Smooth muscle cell of trachea (primary cell): ENCODE measurements around the gene CSNK2A3. TPM values are rescaled to one million over a fixed set of nuclear protein-coding genes. Genes with fewer than 3 reads are reported as not detected.

Experiments
- total RNA-seq: library from RNA; depleted of rRNA; stranded (reverse); fragments of >200 nt; gene quantifications from 2 replicates; pipeline ENCODE4 v1.2.1, GENCODE V29; 2014

The CSNK2A3 gene
- total RNA-seq = 2.2 and 2.6 TPM in 2 replicates

DNA sequence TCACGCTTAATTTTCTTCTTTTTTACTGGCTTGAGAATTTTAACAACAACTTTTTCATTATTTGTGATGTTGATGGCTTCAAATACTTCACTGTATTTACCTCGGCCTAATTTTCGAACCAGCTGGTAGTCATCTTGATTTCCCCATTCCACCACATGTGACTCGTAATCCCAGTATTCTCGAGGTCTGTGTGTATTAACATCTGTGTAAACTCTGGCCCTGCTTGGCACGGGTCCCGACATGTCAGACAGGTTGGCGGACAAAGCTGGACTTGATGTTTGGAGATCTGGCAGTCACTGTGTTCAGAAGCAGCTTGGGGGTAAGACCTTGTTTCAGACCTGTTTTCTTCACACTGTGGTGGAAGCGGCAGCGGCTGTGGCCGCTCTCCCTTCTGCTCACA, at the start of gene CSNK2A3:
CSNK2A3 (minus strand) TSS at position 373 of the 400 bp plus-strand sequence; CDS start at position 242, 131 bp downstream.

